Mesodermal cell (in vitro differentiated cells): ENCODE data around the gene SOX13. TPM values are rescaled to one million over a fixed set of nuclear protein-coding genes. Genes with fewer than 3 reads are reported as not detected.

ENCODE experiments used
- H3K27ac ChIP-seq: 2 replicates; pipeline ENCODE4 v1.7.0; 2013; ENCODE audit warnings: mild to moderate bottlenecking, low read depth, low read length, moderate library complexity; ENCODE audit not compliant: severe bottlenecking
- H3K36me3 ChIP-seq: 2 replicates; pipeline ENCODE4 v1.7.1; 2013; ENCODE audit warnings: mild to moderate bottlenecking, low read length, moderate library complexity; ENCODE audit not compliant: control insufficient read depth, insufficient read depth
- H3K4me1 ChIP-seq: one replicate; pipeline ENCODE4 v1.7.1; 2013; ENCODE audit warnings: mild to moderate bottlenecking, low read length; ENCODE audit not compliant: insufficient read depth, control insufficient read depth, poor library complexity, severe bottlenecking
- H3K4me3 ChIP-seq: 2 replicates; pipeline ENCODE4 v1.7.0; 2013; ENCODE audit warnings: low read length, control low read depth, mild to moderate bottlenecking; ENCODE audit not compliant: insufficient read depth, poor library complexity, severe bottlenecking; ENCODE audit errors: extremely low read depth
- H3K9me3 ChIP-seq: 2 replicates; pipeline ENCODE4 v1.7.1; 2013; ENCODE audit warnings: mild to moderate bottlenecking, low read length, moderate library complexity; ENCODE audit not compliant: control insufficient read depth
- WGBS, 2 experiments: methylation state at CpG; one replicate each; pipeline ENCODE4 v1.1.5; 2013; ENCODE audit warnings: missing lambda C conversion rate in 2 of 2; ENCODE audit not compliant: insufficient coverage in 2 of 2; 5-methylcytosine and 5-hydroxymethylcytosine counted together
- polyA plus RNA-seq, 2 experiments: library from polyadenylated mRNA; stranded (reverse); fragments of 50-300 nt; gene quantifications; one replicate each; pipeline ENCODE4 v1.2.3, GENCODE V29; 2013

The SOX13 gene
- 39.5 TPM for polyA plus RNA-seq (2013, experiment 1 of 2)
- polyA plus RNA-seq (2013, experiment 2 of 2) = 28.5 TPM

DNA sequence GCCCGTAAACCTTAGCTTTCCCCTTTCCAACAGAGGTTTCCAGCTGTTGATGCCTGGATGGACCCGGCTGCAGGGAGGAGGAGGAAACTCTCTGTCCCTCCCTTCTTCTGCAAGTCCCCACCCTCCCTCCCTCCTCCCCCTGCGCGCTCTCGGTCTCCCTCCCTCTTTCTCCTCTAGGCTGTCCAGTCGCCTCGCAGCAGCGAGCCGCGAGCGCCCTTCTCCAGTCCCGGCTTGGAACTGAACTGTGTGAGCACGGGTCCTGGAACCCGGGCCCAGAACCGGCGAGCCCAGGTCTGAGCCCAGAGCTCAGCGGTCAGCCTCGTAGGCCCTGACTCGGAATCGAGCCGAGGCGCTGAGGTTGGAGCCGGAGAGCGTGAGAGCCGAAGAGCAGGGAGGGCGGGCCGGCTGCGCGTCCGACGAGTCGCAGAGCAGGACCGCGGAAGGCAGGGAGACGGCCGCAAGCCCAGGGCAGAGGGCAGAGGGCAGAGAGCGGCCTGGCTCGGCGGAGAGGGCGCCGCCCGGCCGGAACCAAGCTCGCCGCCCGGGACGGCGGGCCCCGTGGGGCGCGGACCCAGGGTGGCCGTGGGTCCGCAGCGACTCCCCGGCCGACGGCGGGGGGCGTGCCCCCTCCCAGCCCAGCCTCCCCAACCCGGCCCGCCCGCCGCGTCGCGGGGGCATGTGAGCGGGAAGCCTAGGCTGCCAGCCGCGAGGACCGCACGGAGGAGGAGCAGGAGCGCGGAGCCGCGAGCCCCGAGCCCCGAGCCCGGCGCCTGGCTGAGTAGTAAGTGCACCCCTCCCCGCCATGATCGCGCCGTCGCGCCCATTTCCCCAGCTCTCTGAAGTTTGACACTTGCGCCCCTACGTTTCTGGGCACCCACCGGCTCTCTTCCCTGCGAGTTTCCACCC is at the start of gene SOX13:
Gene SOX13 (plus strand): TSS at position 185 of the 906 bp plus-strand sequence. CDS start 39,801 bp downstream, outside the sequence.
- Histone ChIP-seq H3K9me3 (no peaks in the 10 kb centered on the region), H3K36me3 (no peaks in the 10 kb centered on the region), H3K27ac (peak within 1 kb of the TSS; percentile 74), H3K4me3 (peak within 1 kb of the TSS; percentile 88), H3K4me1 (peaks cover 18% of the 10 kb centered on the region)
- 0% methylated on average over 53 to 73 of the region's 89 CpGs for WGBS, 2 experiments

DNA sequence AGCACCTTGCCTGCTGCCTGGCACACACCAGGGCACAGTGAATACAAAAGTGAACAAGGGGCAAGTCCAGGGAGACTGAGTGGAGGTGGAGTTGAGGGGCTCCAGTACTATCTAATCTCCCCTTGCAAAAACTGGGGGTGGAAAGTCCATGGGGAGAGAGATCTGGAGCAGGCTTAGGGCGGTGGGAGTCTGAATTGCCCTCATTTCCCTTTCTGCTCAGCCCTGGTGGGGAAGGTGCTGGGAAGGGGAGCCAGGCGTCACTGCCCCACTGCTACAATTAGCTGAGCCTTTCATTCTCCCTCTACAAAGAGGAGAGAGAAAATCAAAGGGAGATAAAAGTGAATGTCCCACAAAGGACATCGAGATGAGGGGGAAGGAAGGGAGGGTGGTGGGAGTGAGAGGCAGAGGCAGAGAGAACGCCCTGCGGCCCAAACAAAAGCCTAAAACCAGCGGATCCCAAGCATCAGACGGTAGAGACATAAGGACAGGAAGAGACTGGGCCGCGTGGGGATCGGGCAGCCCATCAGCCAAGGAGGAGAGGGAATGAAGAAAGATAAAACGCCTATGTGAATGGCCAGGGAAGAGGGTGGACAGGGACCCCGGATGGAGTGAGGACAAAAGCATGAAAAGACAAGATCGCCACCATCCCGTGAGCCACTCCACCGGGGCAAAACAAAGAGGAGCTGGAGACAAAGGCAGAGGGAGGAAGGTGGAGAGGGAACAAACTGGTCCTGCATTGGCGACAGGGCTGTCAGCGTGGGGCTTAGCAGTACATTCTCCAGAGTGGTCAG is 46.8 kb upstream of the SOX13 start:
- Histone ChIP-seq H3K27ac (peak overlapping the region; percentile 4), H3K9me3 (no peaks in the 10 kb centered on the region), H3K4me1 (no peaks in the 10 kb centered on the region), H3K36me3 (no peaks in the 10 kb centered on the region), H3K4me3 (no peak overlapping the region)
- 35 to 41% methylated on average over 15 of the region's 17 CpGs for WGBS, 2 experiments

DNA sequence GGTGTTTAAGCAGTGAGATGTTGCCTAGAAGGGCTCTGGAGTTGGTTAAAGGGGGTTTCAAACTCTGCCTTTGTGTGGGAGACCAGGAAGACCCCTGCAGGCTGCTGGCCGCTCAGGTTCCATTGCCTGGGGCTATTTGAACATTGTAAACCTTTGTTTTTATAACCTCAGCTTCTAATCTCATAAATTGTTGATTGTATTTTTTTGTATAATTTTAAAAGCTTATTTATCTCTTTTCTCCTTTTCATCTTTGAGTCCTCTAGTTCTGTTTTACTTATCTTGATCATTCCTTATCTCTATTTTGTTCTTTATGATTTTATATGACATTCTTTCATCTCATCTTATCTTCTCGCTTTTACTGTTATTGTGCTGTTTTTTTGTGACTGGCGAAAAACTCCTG is 45.5 kb upstream of the SOX13 start:
- 57% methylated on average over 1 of the region's 3 CpGs; no CpG with 5 or more reads in 1 of the 2 experiments for WGBS, 2 experiments
- no peaks in the 10 kb centered on the region for H3K4me1 ChIP-seq
- H3K36me3 ChIP-seq = no peaks in the 10 kb centered on the region
- H3K4me3 ChIP-seq = no peak overlapping the region
- H3K9me3 ChIP-seq = no peaks in the 10 kb centered on the region
- H3K27ac ChIP-seq = no peak overlapping the region

DNA sequence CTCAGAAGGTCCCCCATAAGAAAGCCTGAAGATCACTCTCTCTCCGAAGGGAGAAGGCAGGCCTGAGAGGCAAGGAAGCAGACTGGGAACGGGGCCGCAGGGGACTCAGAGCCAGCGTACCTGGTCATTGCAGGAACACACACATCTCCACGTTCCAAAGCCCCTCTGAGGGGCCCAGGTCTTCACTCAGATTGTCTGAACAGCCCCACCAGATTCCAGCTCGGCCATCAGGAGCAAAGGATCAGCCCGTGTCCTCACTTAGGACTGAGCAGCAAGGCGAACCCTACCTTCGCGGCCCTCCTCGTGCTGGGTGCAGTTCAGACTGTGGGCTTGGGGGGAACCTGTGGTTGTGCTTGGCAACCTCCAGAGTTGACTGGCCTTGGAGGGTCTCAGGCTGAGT is 43.9 kb upstream of the SOX13 start:
- Histone ChIP-seq H3K9me3 (no peaks in the 10 kb centered on the region), H3K4me3 (no peak overlapping the region), H3K4me1 (no peaks in the 10 kb centered on the region), H3K36me3 (no peaks in the 10 kb centered on the region), H3K27ac (no peak overlapping the region)
- WGBS, 2 experiments = 91 to 92% methylated on average over 10 to 11 of the region's 11 CpGs

DNA sequence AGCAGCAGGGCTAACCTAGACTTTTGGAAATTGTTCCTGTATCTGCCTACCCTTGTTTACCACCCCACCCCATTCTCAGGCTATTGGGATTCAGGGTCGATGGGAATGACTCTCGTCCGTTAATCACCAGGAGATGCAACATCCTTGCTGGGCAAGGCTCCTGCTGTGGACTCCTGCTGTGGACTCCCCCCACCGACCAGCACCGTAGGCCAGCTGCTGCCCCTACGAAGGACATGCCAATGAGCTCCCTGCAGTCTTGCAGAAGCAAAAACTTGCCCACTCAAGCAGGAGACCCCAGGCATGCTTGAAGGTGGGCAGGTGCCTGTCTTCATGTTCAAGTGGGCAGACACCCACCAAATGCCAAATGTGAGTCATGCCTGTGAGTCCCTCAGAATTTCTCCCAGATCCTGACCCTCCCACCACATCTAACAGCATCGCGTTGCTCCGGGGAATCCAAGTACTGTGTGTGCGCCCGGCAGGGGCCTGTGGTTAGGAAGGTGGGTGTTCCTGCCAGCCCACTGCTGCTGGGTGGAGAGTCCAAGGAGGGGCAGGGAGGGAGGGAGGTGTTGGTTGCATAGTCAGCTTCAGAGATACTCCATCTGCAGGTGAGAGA is 41.7 kb upstream of the SOX13 start:
- 55 to 78% methylated on average over 6 to 7 of the region's 11 CpGs for WGBS, 2 experiments
- H3K4me3 ChIP-seq = no peak overlapping the region
- no peak overlapping the region for H3K27ac ChIP-seq
- H3K36me3 ChIP-seq = no peaks in the 10 kb centered on the region
- H3K9me3 ChIP-seq = no peaks in the 10 kb centered on the region
- H3K4me1 ChIP-seq = no peaks in the 10 kb centered on the region

DNA sequence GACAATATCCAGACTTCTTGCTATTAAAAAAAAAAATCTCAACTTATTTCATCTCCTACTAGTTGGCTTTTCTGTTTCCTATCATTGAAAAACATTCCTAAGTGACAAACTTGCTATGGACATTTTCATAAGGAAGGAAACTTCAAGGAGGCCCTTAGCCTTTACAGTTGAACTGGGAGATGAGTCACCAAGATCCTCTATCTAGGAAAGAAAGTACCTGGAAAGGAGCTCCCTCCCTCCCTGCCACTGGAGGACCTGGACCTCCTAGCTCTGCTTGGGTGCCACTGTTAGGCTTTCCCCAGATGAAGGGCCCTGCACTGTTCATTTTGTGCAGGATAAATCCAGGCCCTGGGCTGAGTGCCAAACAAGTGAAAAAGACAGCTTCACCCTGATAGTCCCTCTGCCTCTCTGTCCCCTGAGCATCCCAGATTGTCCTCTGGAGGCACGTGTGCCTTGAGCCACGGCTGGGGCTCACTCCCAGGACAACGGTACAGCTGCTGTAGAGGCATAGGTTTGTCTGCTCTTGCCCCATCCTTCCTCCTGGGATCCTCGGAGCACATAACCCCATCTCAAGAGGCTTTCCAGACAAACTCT is 40.2 kb upstream of the SOX13 start:
- no peaks in the 10 kb centered on the region for H3K4me1 ChIP-seq
- 88 to 94% methylated on average over 4 of the region's 4 CpGs for WGBS, 2 experiments
- no peaks in the 10 kb centered on the region for H3K36me3 ChIP-seq
- no peak overlapping the region for H3K27ac ChIP-seq
- no peaks in the 10 kb centered on the region for H3K9me3 ChIP-seq
- no peak overlapping the region for H3K4me3 ChIP-seq

DNA sequence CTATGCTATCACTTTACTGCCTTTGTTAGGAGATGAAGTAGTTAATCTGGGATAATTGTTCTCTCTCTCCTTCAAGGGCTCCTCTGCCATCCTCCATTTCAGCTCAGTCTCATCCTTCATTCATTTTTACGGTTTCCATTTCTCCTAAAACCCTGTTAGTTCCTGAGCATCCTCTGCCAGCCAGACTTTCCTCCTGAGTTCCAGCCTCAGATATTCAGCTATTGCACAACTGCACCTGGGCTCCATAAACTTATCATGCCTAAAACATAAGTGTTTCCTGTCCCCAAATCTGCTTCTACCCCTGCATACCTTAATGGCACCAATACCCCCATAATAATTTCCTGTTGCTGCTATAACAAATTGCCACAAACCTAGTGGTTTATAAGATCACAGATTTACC is 39.6 kb upstream of the SOX13 start:
- Histone ChIP-seq H3K4me1 (no peaks in the 10 kb centered on the region), H3K4me3 (no peak overlapping the region), H3K27ac (no peak overlapping the region), H3K9me3 (no peaks in the 10 kb centered on the region), H3K36me3 (no peaks in the 10 kb centered on the region)
- WGBS, 2 experiments = 81 to 90% methylated on average over 1 of the region's 1 CpG

DNA sequence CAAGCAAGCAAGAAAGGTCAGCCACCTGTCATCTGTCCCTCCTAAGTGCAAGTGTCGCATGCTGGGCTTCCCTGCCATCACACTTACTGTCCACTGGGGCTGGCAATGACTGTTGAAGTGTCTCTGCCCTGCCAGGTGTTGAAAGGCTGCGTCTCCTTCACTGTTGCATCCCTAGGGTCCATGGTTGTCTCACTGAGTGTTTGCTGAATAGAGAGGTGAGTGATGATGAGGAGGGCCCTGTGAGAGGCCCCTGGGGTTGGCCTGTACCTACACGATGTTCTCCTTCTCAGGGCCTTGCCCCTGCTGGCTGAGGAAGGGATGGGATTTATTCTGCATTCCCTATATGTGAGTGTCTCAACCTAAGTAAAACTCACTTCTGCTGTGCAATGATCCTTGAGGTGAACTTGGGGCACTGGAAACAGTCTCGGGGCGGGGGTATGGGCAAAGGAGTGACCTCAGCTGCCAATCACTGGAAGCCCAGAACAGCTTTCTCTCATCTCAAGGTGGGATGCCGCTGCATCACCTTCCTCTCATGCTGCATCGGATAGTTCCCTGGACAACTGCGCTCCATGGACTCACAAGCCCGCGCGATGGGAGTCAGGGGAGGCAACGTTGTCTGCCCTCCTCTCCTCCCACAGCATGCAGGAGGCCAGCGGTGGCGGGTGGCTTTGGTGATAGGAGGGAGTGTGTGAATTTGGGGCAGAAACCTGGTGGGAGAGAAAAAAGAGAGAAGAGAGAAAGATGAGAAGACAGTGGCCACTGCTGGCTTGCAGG is 35.8 kb upstream of the SOX13 start:
- Histone ChIP-seq H3K9me3 (no peaks in the 10 kb centered on the region), H3K4me3 (no peak overlapping the region), H3K36me3 (no peaks in the 10 kb centered on the region), H3K4me1 (peaks cover 7% of the 10 kb centered on the region), H3K27ac (no peak overlapping the region)
- WGBS, 2 experiments = 74 to 93% methylated on average over 6 to 8 of the region's 14 CpGs

DNA sequence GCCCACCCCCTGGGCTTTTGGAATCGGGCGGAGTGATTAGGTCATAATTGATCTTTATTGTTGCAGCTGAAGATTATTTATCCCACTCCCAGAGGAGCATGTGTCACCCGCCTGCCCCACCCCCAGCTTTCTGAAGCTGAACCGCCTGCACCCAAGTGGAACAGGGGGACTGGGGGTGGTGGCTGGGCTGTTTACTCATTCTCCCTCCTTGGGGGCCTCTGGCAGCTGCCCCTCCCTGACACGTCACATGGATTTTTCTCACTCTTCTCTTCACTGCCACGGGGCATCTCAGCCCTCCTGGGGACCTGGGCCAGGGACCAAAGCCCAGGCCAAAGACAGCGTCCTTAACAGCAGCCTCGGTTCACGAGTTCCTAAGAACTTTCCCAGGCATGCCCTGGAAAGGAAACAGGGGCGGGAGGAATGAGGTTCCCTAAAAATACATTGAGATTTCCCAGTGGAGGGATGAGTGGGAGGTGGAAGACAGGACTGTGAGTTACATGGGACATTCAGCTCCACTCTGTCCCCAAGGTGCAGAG is 31.6 kb upstream of the SOX13 start:
- peaks cover 7% of the 10 kb centered on the region for H3K4me1 ChIP-seq
- no peaks in the 10 kb centered on the region for H3K9me3 ChIP-seq
- H3K4me3 ChIP-seq = no peak overlapping the region
- no peaks in the 10 kb centered on the region for H3K36me3 ChIP-seq
- no peak overlapping the region for H3K27ac ChIP-seq
- 65 to 70% methylated on average over 5 to 6 of the region's 10 CpGs for WGBS, 2 experiments
